ENCODE results near the gene XRRA1. TPM values are rescaled to one million over a fixed set of nuclear protein-coding genes. Genes with fewer than 3 reads are reported as not detected.
"Not testable (repeated sequence)": the region's sequence is repeated elsewhere in the genome, so short reads cannot be mapped to it uniquely, and the experiment has no call there.

Gene XRRA1
- 10 to 100 TPM; 32.2 to 39.4 TPM for total RNA-seq

- H3K4me3 Mint-ChIP-seq, result peak within 1 kb of the TSS; percentile 98
- ATAC-seq (peak; percentile 99), DNase-seq (peak; percentile 100)
- H3K27ac Mint-ChIP-seq, result peak within 1 kb of the TSS; percentile 98
- peaks cover 48% of the 10 kb centered on the region for H3K36me3 Mint-ChIP-seq
- CTCF ChIA-PET, result interaction anchor here (1.4 to 2.0 kb wide), 3 partner anchors 9 to 40 kb away, joined by 4 to 9 read pairs (median 7); partner anchors contain the start of gene NEU3
- H3K4me1 Mint-ChIP-seq, result peaks cover 55% of the 10 kb centered on the region
- H3K9me3 Mint-ChIP-seq (ENCODE audit: low read depth), result no peaks in the 10 kb centered on the region
- no peaks in the 10 kb centered on the region for H3K27me3 Mint-ChIP-seq
Measured at GRCh38 chr11:74948898-74949752, at the start of gene XRRA1, which contains the start of gene SPCS2. Gene XRRA1, minus strand, starts transcription at chr11:74949091. Its CDS starts 8,213 bp downstream, at chr11:74940878. Gene SPCS2, plus strand, starts transcription at chr11:74949266. Its CDS starts 20 bp downstream, at chr11:74949286.

GRCh38 chr11:74992852-74993251 is 44.0 kb upstream of the XRRA1 start:
- Mint-ChIP-seq H3K27me3 (no peaks in the 10 kb centered on the region), H3K4me1 (peaks cover 33% of the 10 kb centered on the region), H3K27ac (no peak overlapping the region), H3K36me3 (peaks cover 27% of the 10 kb centered on the region), H3K4me3 (no peak overlapping the region), H3K9me3 (ENCODE audit: low read depth) (no peaks in the 10 kb centered on the region)
- ATAC-seq (no peak), DNase-seq (no peak)
- CTCF ChIA-PET, result interaction anchor here (0.8 kb wide), 1 partner anchor 30 kb away, joined by 3 read pairs; no protein-coding TSS in a partner anchor

- H3K27me3 Mint-ChIP-seq, result no peaks in the 10 kb centered on the region
- DNase-seq (no peak), ATAC-seq (no peak)
- H3K27ac Mint-ChIP-seq, result no peak overlapping the region
- peaks cover 33% of the 10 kb centered on the region for H3K4me1 Mint-ChIP-seq
- H3K9me3 Mint-ChIP-seq (ENCODE audit: low read depth), result no peaks in the 10 kb centered on the region
- CTCF ChIA-PET, result no interaction called here
- peaks cover 18% of the 10 kb centered on the region for H3K36me3 Mint-ChIP-seq
- no peak overlapping the region for H3K4me3 Mint-ChIP-seq
Measured at GRCh38 chr11:74990941-74991340, 42.0 kb upstream of the XRRA1 start.

- peak overlapping the region; percentile 97 for H3K4me3 Mint-ChIP-seq
- not testable (repeated sequence) for H3K27me3 Mint-ChIP-seq; H3K9me3 Mint-ChIP-seq (ENCODE audit: low read depth); DNase-seq; H3K27ac Mint-ChIP-seq; ATAC-seq
- peaks cover 14% of the 10 kb centered on the region for H3K36me3 Mint-ChIP-seq
- H3K4me1 Mint-ChIP-seq, result peaks cover 33% of the 10 kb centered on the region
- CTCF ChIA-PET, result interaction anchor here (1.0 to 2.9 kb wide), 4 partner anchors 12 to 258 kb away, joined by 3 to 15 read pairs (median 9); no protein-coding TSS in a partner anchor
Measured at GRCh38 chr11:74990150-74990549, 41.3 kb upstream of the XRRA1 start.

GRCh38 chr11:74989260-74989638 is 40.4 kb upstream of the XRRA1 start:
- no peak for DNase-seq
- H3K4me1 Mint-ChIP-seq, result peaks cover 31% of the 10 kb centered on the region
- H3K27ac Mint-ChIP-seq, result peak overlapping the region; percentile 95
- CTCF ChIA-PET, result interaction anchor here (0.9 to 2.9 kb wide), 8 partner anchors 11 to 259 kb away, joined by 3 to 15 read pairs (median 4); partner anchors contain the start of genes SPCS2 and XRRA1
- peak overlapping the region; percentile 97 for H3K4me3 Mint-ChIP-seq
- ATAC-seq, result no peak
- no peaks in the 10 kb centered on the region for H3K9me3 Mint-ChIP-seq (ENCODE audit: low read depth)
- H3K36me3 Mint-ChIP-seq, result peaks cover 11% of the 10 kb centered on the region
- H3K27me3 Mint-ChIP-seq, result no peaks in the 10 kb centered on the region

- CTCF ChIA-PET, result interaction anchor here (0.9 to 2.9 kb wide), 8 partner anchors 11 to 259 kb away, joined by 3 to 15 read pairs (median 4); partner anchors contain the start of genes SPCS2 and XRRA1
- Mint-ChIP-seq H3K36me3 (peaks cover 10% of the 10 kb centered on the region), H3K27me3 (no peaks in the 10 kb centered on the region), H3K4me3 (peak within 1 kb of the TSS; percentile 97), H3K9me3 (ENCODE audit: low read depth) (no peaks in the 10 kb centered on the region), H3K4me1 (peaks cover 31% of the 10 kb centered on the region), H3K27ac (peak within 1 kb of the TSS; percentile 95)
- peak; percentile 92 for DNase-seq
- peak; percentile 97 for ATAC-seq
Measured at GRCh38 chr11:74988541-74989259, 39.8 kb upstream of the XRRA1 start, which contains the start of gene NEU3. Gene NEU3, plus strand, starts transcription at chr11:74988933. Its CDS starts 128 bp downstream, at chr11:74989061.

GRCh38 chr11:74984730-74985129 is 35.8 kb upstream of the XRRA1 start:
- CTCF ChIA-PET, result no interaction called here
- Mint-ChIP-seq H3K4me1 (peaks cover 6% of the 10 kb centered on the region), H3K9me3 (ENCODE audit: low read depth) (no peaks in the 10 kb centered on the region), H3K4me3 (no peak overlapping the region), H3K27me3 (no peaks in the 10 kb centered on the region), H3K27ac (no peak overlapping the region), H3K36me3 (peaks cover 12% of the 10 kb centered on the region)
- DNase-seq (no peak), ATAC-seq (no peak)

- CTCF ChIA-PET, result interaction anchor here (1.0 kb wide), 1 partner anchor 38 kb away, joined by 3 read pairs; no protein-coding TSS in a partner anchor
- Mint-ChIP-seq H3K27me3 (no peaks in the 10 kb centered on the region), H3K9me3 (ENCODE audit: low read depth) (no peaks in the 10 kb centered on the region), H3K36me3 (peaks cover 16% of the 10 kb centered on the region), H3K27ac (no peak overlapping the region), H3K4me1 (peaks cover 2% of the 10 kb centered on the region), H3K4me3 (no peak overlapping the region)
- DNase-seq, result no peak
- no peak for ATAC-seq
Measured at GRCh38 chr11:74984070-74984469, 35.2 kb upstream of the XRRA1 start.

GRCh38 chr11:74981888-74982287 is 33.0 kb upstream of the XRRA1 start:
- Mint-ChIP-seq H3K27me3 (no peaks in the 10 kb centered on the region), H3K27ac (no peak overlapping the region), H3K4me3 (no peak overlapping the region), H3K36me3 (peaks cover 23% of the 10 kb centered on the region), H3K4me1 (no peaks in the 10 kb centered on the region), H3K9me3 (ENCODE audit: low read depth) (no peaks in the 10 kb centered on the region)
- ATAC-seq (no peak), DNase-seq (no peak)
- CTCF ChIA-PET, result no interaction called here

GRCh38 chr11:74980634-74981033 is 31.7 kb upstream of the XRRA1 start:
- DNase-seq, result no peak
- no peak overlapping the region for H3K4me3 Mint-ChIP-seq
- no peaks in the 10 kb centered on the region for H3K4me1 Mint-ChIP-seq
- ATAC-seq, result no peak
- peaks cover 30% of the 10 kb centered on the region for H3K36me3 Mint-ChIP-seq
- CTCF ChIA-PET, result no interaction called here
- H3K9me3 Mint-ChIP-seq (ENCODE audit: low read depth), result no peaks in the 10 kb centered on the region
- no peaks in the 10 kb centered on the region for H3K27me3 Mint-ChIP-seq
- peak overlapping the region; percentile 17 for H3K27ac Mint-ChIP-seq

GRCh38 chr11:74978041-74978440 is 29.1 kb upstream of the XRRA1 start:
- DNase-seq, result no peak
- Mint-ChIP-seq H3K36me3 (peaks cover 51% of the 10 kb centered on the region), H3K9me3 (ENCODE audit: low read depth) (no peaks in the 10 kb centered on the region), H3K4me1 (peaks cover 10% of the 10 kb centered on the region), H3K27ac (no peak overlapping the region), H3K27me3 (no peaks in the 10 kb centered on the region), H3K4me3 (no peak overlapping the region)
- CTCF ChIA-PET, result interaction anchor here (1.0 kb wide), 1 partner anchor 12 kb away, joined by 3 read pairs; no protein-coding TSS in a partner anchor
- ATAC-seq, result no peak

- Mint-ChIP-seq H3K27me3 (no peaks in the 10 kb centered on the region), H3K4me3 (no peak overlapping the region), H3K36me3 (peaks cover 51% of the 10 kb centered on the region), H3K9me3 (ENCODE audit: low read depth) (no peaks in the 10 kb centered on the region), H3K4me1 (peaks cover 15% of the 10 kb centered on the region), H3K27ac (peak overlapping the region; percentile 3)
- no peak for DNase-seq
- CTCF ChIA-PET, result interaction anchor here (1.7 kb wide), 1 partner anchor 11 kb away, joined by 4 read pairs; no protein-coding TSS in a partner anchor
- ATAC-seq, result no peak
Measured at GRCh38 chr11:74971424-74971823, 22.5 kb upstream of the XRRA1 start.

- H3K27me3 Mint-ChIP-seq, result no peaks in the 10 kb centered on the region
- peak overlapping the region; percentile 3 for H3K27ac Mint-ChIP-seq
- H3K4me3 Mint-ChIP-seq, result no peak overlapping the region
- no peaks in the 10 kb centered on the region for H3K9me3 Mint-ChIP-seq (ENCODE audit: low read depth)
- H3K4me1 Mint-ChIP-seq, result peaks cover 15% of the 10 kb centered on the region
- H3K36me3 Mint-ChIP-seq, result peaks cover 52% of the 10 kb centered on the region
- DNase-seq (no peak), ATAC-seq (no peak)
- CTCF ChIA-PET, result interaction anchor here (1.7 kb wide), 1 partner anchor 10 kb away, joined by 4 read pairs; no protein-coding TSS in a partner anchor
Measured at GRCh38 chr11:74970852-74971395, 22.0 kb upstream of the XRRA1 start.
